ENCODE measurements around the gene REXO1.

DNA sequence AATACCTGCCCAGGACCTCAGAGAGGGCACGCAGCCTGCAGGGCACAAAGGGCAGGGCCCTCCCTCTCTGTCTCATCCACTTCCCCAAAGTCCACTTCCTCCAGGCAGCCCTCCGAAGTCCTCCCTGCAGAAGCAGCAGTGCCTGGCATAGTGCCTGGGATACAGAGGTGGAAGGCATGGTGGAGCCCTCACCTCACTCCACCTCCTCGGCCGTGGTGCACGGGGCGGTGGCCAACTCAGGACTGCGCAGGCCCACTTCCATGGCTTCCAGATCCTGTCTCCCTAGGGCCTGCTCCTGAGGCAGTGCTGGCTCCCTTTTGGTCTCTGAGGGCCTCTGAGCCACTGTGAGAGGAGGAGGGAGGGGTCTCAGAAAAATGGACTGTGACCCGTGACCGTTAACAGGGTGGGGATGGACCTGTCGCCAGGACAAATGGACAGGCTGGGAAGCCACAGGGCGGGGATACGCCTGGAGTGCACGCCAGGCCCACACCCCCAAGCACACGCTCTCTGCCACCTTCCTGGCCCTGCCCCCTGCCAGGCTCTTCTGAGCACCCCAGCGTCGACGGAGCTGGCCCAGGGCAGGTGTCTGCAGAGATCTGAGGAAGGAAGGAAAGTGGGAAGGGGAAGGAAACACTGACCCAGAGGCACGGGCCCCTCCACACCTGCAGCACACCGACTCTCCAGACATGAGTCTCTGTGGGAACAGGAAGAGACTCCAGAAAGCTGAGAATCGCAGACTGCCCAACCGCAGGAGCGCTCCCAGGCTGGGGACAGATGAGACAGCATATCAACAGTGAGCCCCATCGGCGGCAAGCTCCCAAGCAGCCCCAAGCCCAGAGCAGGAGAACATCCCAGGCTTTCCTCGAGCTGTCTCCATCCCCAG is 8.4 kb downstream of the REXO1 start:
- TF ChIP-seq POLR2AphosphoS5 (IDR thresholded peaks at IDR 0.05; ENCODE audit: low read depth, low read length) (no peak), POU2F2 (IDR thresholded peaks at IDR 0.05; ENCODE audit: low read depth, low read length) (no peak), POLR2A (IDR thresholded peaks at IDR 0.05; ENCODE audit: low read depth, low read length) (no peak)

Data from GM12891 (cell line).